Cortex of kidney (tissue), 1 donor: ENCODE data around the gene FCHO2.
A peak's percentile ranks its signal among the peaks of the same experiment; 100 is the strongest.
"Not testable (repeated sequence)": the region's sequence is repeated elsewhere in the genome, so short reads cannot be mapped to it uniquely, and the experiment has no call there.

Source experiments
- DNase-seq: peaks from one replicate; lab custom pipeline; 2025; lab: John Stamatoyannopoulos, UW

The FCHO2 gene, protein sequence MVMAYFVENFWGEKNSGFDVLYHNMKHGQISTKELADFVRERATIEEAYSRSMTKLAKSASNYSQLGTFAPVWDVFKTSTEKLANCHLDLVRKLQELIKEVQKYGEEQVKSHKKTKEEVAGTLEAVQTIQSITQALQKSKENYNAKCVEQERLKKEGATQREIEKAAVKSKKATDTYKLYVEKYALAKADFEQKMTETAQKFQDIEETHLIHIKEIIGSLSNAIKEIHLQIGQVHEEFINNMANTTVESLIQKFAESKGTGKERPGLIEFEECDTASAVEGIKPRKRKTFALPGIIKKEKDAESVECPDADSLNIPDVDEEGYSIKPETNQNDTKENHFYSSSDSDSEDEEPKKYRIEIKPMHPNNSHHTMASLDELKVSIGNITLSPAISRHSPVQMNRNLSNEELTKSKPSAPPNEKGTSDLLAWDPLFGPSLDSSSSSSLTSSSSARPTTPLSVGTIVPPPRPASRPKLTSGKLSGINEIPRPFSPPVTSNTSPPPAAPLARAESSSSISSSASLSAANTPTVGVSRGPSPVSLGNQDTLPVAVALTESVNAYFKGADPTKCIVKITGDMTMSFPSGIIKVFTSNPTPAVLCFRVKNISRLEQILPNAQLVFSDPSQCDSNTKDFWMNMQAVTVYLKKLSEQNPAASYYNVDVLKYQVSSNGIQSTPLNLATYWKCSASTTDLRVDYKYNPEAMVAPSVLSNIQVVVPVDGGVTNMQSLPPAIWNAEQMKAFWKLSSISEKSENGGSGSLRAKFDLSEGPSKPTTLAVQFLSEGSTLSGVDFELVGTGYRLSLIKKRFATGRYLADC

DNA sequence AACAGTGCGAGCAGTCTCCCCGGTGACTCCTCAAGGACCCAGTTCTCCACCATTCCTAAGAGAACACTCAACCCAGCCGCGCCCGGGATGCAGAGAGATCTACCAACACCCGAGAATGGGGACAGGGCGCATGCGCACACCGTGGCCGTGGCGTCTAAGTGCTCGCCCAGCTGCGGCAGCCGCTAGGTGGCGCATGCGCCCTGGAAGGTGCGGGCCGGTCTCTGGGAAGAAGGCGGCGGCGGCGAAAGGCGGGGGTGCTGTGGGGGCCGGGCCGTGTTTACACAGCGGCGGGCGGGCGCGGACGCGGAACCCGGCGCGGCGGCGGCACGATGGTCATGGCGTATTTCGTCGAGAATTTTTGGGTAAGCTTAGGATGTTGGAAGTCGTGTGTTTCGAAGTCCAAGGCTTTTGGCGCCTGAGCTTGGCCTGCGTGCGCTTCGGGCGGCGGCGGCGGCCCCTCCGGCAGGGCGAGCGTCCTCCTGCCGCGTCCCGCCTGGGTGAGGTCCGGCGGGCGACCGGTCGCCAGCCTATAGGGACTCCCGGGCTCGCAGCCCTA lies at the start of gene FCHO2:
TSS of gene FCHO2 (plus strand) at position 274 of the 556 bp plus-strand sequence. CDS start at position 330, 56 bp downstream.
- peak; percentile 31 for DNase-seq

DNA sequence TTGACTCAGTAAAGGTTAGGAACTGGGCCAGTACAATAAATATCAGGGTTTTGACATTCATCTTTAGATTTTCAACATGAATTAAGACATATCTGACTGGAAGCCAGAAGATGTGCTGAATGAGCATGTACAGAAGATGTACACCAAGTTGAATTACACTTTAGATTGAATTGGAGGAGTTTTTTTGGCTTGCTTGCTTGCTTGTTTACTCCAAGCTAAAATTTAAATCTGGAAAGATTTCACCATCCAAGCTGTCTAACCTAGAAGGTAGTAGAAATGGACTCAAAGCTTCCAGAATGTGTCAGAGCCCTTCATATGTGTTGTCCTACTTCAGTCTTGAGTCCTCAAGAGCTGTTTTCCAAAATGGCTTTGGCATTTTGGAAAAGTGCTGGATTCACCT lies 49.0 kb upstream of the FCHO2 start:
- DNase-seq, result no peak

DNA sequence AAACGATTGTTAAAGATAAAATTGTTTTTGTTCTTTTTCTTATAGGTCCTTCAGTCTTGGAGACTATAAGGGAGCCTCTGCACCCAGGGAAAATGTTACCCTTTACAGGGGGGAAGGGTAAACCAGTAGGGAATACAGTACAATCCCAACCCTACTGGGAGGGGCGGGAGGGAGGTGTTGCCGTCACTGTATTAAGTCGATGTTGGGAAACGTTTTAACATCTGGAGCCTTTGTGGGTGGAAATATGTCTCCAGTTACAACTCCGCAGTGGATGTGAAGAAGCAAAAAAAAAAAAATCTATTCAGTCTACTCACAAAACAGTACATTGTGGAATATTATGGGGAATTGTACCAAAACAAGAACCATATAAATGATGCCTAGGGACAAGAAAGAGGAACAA lies 47.2 kb upstream of the FCHO2 start:
- no peak for DNase-seq

DNA sequence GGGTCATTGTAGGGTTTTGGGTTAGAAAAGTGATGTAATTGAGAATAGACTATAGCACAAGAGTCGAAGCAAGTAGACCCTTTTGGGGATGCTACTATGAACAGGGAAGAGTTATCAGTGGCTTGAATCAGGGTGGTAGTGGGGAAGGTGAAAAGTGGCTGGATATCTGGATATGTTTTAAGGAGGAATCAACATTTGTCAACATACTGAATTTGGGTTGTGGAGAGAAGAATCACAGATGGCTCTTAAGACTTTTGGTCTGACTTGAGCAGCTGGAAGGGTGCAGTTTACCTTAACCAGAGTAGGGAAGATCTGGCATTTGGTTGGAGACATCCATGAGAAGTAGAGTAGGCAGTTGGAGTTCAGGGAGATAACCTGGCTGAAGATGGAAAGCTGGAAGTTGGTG lies 38.5 kb upstream of the FCHO2 start:
- no peak for DNase-seq

DNA sequence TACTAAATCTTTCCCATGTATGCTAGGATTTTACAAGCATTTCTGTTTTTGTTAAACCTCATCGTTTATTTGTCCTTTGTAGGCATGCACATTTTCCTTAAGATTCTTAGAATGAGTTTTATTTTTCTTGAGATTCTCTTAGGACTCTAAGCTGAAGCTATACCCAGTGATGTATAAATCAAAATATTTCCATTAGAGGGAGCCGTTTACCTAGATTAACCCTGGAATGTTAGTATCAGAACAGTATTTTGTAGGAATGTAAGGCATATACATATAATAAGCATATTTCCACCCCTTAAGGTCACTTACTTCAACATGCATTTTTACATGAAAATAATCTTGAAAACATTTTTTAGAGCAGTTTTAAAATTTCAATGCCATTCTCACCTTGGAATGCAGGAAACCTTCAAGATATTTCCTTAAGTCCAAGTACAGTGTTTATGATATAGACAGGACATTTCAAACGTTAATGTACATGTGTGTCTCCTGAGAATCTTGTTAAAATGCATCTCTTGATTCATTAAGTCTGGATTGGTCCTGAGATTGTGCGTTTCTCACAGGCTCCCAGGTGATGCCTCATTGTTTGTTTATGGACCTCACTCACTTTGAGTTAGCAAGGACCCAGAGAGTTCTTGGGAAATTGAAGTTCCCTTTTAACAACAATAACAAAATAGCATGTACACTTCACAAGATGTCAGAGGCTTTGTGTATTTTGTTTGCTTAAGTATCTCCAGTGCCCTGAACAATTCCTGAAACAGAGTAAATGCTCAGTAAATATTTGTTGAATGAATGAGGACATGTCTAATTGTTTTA lies 34.9 kb upstream of the FCHO2 start:
- DNase-seq, result no peak

DNA sequence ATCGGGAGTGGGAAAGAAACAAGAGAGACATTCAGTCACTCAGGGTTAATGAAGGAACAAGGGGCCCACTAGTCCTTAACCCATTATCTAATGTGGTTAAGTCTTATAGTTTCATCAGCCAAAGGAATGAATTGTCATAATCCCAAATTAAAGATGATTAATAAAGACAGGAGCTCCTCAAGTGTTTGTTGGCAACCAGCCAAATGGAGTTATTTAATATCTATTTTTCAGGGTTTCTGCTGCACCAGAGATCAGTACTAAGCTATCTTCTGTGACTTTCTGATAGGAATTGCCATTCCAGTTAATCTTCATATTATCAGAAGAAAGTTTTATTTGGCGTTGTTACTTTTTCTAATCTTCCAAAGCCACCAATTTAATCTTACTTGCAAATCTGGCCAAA lies 34.0 kb upstream of the FCHO2 start:
- DNase-seq, result no peak

DNA sequence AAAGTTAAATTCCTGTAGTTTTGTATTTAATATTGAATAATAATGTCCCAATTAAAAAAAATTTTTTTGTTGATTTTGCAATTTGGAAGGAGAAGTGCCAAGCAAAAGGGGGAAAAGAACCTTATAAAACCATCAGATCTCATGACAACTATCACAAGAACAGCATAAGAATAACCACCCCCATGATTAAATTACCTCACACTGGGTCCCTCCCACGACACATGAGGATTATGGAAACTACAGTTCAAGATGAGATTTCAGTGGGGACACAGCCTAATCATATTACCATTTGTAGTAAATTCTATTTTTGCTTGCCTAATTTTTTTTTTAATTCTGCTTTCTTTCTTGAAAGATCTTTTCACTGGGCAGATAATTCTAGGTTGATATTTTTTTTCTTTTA lies 33.4 kb upstream of the FCHO2 start:
- no peak for DNase-seq

DNA sequence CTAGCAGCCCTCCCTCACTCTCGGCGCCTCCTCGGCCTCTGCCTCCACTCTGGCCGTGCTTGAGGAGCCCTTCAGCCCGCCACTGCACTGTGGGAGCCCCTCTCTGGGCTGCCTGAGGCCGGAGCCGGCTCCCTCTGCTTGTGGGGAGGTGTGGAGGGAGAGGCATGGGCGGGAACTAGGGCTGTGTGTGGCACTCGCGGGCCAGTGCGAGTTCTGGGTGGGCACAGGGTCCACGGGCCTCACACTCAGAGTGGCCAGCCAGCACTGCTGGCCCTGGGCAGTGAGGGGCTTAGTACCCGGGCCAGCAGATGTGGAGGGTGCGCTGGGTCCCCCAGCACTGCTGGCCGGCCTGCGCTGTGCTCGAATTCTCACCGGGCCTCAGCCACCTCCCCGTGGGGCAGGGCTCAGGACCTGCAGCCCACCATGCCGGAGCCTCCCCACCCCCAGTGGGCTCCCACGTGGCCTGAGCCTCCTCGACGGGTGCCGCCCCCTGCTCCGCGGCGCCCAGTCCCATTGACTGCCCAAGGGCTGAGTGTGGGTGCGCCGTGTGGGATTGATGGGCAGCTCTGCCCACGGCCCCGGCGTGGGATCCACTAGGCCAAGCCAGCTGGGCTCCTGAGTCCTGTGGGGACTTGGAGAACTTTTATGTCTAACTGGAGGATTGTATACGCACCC lies 30.4 kb upstream of the FCHO2 start:
- no peak for DNase-seq

DNA sequence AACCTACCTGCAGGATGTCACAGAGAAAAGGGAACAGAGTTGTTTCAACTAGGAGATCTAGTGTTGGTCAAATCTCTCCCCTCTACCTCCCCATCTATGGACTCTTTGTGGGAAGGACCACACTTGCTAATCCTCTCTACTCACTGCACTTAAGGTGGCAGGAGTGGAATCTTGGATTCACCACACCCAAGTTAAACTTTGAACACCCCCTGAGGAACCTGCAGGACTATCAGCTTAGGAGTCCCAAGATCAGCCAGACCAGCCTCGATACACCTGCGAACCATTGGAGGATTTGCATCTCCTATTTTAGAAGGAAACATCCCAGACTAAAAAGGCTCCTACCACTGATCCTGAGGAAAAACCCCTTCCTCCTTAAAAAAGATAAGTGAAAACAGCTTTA lies 23.2 kb upstream of the FCHO2 start:
- not testable (repeated sequence) for DNase-seq

DNA sequence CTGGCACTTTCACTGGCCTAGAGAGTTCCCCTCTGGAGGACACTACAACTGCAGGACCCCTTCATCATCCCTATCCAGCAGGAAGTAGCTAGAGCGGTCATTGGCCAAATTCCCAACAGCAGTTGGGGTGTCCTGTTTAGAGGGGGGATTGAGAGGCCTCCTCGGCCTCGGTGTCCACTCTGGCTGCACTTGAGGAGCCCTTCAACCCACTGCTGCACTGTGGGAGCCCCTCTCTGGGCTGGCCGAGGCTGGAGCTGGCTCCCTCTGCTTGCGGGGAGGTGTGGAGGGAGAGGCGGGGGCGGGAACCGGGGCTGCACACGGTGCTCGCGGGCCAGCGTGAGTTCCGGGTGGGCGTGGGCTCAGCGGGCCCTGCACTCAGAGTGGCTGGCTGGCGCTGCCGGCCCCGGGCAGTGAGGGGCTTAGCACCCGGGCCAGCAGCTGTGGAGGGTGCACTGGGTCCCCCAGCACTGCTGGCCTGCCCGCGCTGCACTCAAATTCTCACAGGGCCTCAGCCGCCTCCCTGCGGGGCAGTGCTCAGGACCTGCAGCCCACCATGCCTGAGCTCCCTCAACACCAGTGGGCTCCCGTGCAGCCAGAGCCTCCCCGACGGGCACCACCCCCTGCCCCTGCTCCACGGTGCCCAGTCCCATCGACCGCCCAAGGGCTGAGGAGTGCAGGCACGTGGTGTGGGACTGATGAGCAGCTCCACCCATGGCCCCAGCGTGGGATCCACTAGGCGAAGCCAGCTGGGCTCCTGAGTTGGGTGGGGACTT lies 20.7 kb upstream of the FCHO2 start:
- DNase-seq, result not testable (repeated sequence)

DNA sequence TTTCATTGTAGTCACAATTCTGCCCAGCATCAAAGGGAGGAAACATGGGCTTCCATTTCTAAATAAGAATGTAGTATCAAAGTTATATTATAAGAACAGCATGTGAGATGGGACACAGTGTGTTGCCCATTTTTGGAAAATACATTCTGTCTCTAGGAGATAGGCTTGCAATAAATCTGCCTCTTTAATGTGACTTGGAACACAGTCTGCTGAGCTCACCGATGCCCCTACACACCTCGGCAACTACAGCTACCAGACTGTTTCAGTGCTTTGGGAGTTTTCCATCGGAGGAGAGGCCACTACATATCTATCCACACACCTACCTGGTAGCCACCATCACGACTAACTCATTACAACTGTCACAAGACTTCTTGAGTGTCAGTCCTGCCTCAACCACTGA lies 18.9 kb upstream of the FCHO2 start:
- no peak for DNase-seq

DNA sequence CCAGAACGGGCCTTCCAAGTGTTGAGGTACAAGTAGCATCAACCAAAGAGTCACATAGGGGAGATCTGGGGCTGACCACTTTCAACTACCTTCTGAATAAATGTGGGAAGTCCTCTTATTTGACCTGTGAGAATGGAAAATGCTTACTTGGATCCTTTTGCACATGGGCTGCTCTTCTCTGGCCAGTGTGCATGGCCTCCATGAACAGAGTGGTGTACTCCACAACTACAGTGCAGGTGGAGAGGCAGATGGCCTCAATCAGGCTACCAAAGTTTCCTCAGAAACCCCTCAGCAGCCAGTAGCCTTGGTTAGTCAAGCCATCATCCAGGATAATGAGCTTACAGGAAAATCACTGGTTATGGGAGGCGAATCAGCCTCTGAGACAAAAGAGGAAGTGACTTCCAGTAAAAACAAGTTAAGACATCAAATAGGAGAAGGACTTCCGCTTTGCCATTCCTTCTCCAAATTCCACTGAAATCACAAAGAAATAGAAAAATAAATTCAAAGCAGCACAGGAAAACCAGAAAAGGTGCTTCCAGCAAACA lies 18.3 kb upstream of the FCHO2 start:
- DNase-seq, result no peak

DNA sequence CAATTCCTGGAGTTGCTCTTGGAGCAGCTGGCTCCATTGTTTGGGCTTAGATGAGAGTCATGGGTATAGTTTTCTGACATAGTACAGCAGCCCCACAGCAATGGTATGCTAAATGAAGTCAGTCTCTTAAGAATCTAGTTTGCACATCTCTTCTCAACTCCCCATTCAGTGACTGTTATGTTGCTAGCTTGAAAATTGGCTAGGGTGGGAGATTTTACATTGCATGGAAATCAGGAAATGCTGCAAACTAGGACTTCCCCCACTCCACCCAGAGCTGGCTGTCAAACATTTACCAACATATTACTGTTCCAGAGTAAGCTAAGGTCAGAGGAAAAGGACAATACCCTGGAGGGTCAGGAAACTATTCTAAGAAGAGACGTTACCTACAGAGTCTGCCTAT lies 17.6 kb upstream of the FCHO2 start:
- no peak for DNase-seq

DNA sequence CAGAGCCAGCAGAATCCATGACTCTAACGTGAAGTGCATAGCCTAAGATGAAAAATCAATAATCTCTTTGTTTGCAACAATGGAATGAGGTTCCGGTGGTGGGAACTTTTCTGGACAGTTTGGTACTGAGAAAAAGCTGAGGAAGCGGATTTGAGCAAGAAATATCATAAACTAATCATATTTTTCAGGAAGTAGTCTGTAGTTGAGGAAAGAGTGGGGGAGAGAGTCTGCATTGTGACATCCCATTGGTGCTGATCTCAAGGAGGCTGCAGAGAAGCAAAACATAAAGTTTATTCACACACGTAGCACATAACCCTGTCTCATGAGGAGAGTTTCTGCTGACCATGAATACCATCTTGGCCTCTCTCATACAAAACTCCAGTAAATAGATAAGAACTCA lies 15.8 kb upstream of the FCHO2 start:
- DNase-seq, result no peak

DNA sequence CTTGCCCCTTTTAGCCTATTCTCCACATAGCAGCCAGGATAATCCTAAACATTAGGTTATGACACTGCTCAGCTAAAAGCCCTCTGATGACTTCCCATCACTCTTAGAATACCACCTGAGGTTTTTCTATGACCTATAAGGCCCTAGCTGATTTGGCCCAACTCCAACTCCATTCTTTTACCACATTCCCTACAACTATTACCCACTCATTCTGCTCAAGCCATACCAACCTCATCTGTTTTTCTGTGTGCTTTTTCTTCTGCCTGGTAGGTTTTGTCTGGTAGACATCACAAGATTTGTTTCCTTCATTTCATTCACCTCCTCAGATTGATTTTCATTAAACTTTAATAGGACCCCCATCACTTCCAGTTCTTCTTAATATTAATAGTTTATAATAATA lies 12.5 kb upstream of the FCHO2 start:
- no peak for DNase-seq

DNA sequence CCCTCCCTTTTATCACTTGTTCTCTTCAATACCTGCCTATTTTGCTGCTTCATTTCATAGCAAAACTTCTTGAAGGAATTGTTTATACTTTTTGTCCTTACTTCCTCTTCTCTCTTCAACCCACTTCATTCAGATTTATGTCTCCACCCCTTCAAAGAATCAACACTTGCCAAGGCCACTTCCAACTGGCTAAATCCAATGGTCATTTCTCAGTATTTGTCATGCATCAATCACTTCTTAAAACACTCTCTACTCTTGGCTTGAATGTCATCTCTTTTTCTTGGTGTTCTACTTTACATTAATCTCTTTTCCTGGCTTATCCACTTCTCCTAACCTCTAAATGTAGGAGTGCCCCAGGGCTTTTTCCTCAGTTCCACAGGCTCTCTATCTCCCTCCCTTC lies 8.3 kb upstream of the FCHO2 start:
- DNase-seq, result no peak

DNA sequence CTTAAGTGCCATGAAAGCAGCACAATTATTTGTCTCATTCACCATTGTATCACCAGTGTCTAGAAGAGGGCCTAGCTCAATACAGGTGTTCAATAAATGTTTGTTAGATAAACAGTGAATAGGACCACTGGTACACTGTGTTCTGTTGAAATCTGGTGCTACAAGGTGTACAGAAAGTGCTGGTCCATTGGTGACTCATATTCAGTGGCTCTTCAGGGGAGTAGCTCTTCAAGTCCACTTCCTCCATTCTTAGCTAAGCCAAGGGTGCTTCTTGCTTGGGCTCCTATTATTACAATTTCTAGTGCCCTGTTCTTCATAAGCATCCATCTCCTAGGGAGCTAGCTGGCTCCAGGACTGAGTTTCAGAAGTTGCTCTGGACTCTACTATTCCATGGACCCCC lies 6.4 kb upstream of the FCHO2 start:
- DNase-seq, result no peak

DNA sequence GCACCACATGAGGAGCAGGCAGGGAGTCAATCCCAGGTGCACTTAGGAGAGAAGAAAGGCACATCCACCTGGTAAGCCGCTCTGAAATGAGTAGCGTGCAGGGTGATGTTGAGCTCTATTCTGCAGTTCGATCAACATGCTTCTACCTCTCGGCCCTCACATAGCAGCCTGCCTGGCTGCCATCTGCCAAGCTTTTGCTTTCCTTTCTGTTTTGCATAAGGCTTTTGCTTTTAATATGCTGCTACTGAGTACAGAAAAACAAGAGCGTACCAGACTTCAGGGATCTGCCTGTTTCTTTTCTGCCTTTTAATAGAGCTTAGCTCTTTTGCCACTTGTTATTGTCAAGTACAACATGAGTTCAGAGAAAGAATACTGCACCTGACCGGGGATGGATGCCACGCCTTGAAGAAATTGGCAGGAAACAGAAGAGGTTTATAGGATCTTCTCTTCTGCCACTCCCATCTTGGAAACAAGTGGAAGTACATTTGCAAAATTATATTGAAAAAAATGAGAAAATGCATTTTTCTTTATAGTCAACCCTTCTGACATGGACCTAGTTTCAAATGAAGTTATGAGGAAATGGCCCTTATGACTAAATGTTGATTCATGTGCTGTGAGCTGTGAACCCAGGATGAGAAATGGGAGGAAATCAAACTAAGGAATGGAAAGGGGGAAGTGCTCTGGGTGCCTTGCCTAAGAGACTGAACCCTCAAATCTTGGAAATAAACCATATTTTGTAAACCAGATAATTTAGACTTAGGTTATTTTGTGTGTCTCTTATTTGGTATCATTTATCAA lies 4.0 kb upstream of the FCHO2 start:
- no peak for DNase-seq

DNA sequence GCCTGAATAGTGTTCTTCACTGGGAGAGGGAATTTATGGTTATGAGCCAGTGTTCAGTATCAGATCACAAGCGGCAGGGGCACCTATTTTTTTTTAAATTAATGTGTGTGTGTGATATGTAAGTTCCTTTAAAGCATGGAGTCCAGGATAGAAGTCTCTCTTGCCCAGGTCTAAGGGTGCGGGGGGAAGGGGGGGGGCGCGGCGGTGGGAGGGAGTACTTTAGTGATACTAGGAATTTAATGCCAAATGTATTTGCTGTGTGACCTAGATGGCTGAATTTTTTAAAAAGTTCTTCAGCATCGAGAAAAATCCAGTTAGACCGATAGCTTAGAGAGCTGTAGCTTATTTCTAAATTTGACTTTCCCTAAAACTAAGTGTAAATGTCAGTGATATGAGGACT lies 1.5 kb upstream of the FCHO2 start:
- no peak for DNase-seq
